H9 (cell line): ENCODE data around the gene MAN1A2. TPM values are rescaled to one million over a fixed set of nuclear protein-coding genes. Genes with fewer than 3 reads are reported as not detected.

Experiments
- DNase-seq: peaks from one replicate; pipeline ENCODE4 v3.0.0-alpha.2; 2017
- H2AFZ ChIP-seq: one replicate; pipeline ENCODE4 v1.6.1; 2013; ENCODE audit warnings: mild to moderate bottlenecking, low read length, control low read depth, moderate library complexity
- H2AK5ac ChIP-seq: 2 replicates; pipeline ENCODE4 v1.6.1; 2013; ENCODE audit warnings: low read length, control low read depth, mixed read lengths; ENCODE audit not compliant: insufficient read length
- H2BK120ac ChIP-seq: one replicate; pipeline ENCODE4 v1.6.1; 2013; ENCODE audit warnings: low read depth, mild to moderate bottlenecking, low read length, control low read depth, inconsistent platforms; ENCODE audit not compliant: poor library complexity, severe bottlenecking
- H2BK12ac ChIP-seq: 2 replicates; pipeline ENCODE4 v1.6.1; 2013; ENCODE audit warnings: low read length, control low read depth, mixed read lengths, low read depth; ENCODE audit not compliant: insufficient read length
- H2BK15ac ChIP-seq: 2 replicates; pipeline ENCODE4 v1.6.1; 2013; ENCODE audit warnings: low read depth, low read length, control low read depth
- H2BK20ac ChIP-seq: one replicate; pipeline ENCODE4 v1.6.1; 2013; ENCODE audit warnings: low read depth, mild to moderate bottlenecking, low read length, control low read depth, inconsistent platforms; ENCODE audit not compliant: poor library complexity, severe bottlenecking
- H2BK5ac ChIP-seq: 2 replicates; pipeline ENCODE4 v1.6.1; 2013; ENCODE audit warnings: low read length, control low read depth, mixed read lengths; ENCODE audit not compliant: insufficient read length
- H3K14ac ChIP-seq: 2 replicates; pipeline ENCODE4 v1.6.1; 2013; ENCODE audit warnings: low read length, control low read depth; ENCODE audit not compliant: insufficient read depth
- H3K18ac ChIP-seq: 2 replicates; pipeline ENCODE4 v1.6.1; 2013; ENCODE audit warnings: low read depth, mild to moderate bottlenecking, mixed read lengths, low read length, control low read depth; ENCODE audit not compliant: insufficient read length
- H3K23ac ChIP-seq: 2 replicates; pipeline ENCODE4 v1.6.1; 2013; ENCODE audit warnings: low read length, control low read depth, mixed read lengths, low read depth; ENCODE audit not compliant: insufficient read length
- H3K23me2 ChIP-seq: 2 replicates; pipeline ENCODE4 v1.6.1; 2013; ENCODE audit warnings: low read depth, mild to moderate bottlenecking, mixed read lengths, low read length, control low read depth; ENCODE audit not compliant: insufficient read length, poor library complexity, severe bottlenecking
- H3K27ac ChIP-seq: 2 replicates; pipeline ENCODE4 v1.5.1; 2013; ENCODE audit warnings: low read length, control low read depth, mixed read lengths, low read depth; ENCODE audit not compliant: insufficient read length
- H3K27me3 ChIP-seq: 2 replicates; pipeline ENCODE4 v1.6.1; 2013; ENCODE audit warnings: low read length, control low read depth, inconsistent platforms; ENCODE audit not compliant: insufficient read depth
- H3K4ac ChIP-seq: 2 replicates; pipeline ENCODE4 v1.6.1; 2013; ENCODE audit warnings: low read depth, mild to moderate bottlenecking, control low read depth, inconsistent platforms, low read length, moderate library complexity
- H3K4me1 ChIP-seq: 2 replicates; pipeline ENCODE4 v1.6.1; 2013; ENCODE audit warnings: low read length, control low read depth, inconsistent platforms; ENCODE audit not compliant: insufficient read depth
- H3K4me2 ChIP-seq: 2 replicates; pipeline ENCODE4 v1.6.1; 2013; ENCODE audit warnings: low read length, control low read depth, mixed read lengths; ENCODE audit not compliant: insufficient read length, insufficient read depth
- H3K56ac ChIP-seq: 2 replicates; pipeline ENCODE4 v1.6.1; 2013; ENCODE audit warnings: low read depth, mild to moderate bottlenecking, mixed read lengths, low read length, control low read depth; ENCODE audit not compliant: insufficient read length
- H3K79me1 ChIP-seq: 2 replicates; pipeline ENCODE4 v1.6.1; 2013; ENCODE audit warnings: low read depth, mild to moderate bottlenecking, moderate library complexity, low read length, control low read depth, inconsistent platforms; ENCODE audit not compliant: insufficient read depth, poor library complexity, severe bottlenecking
- H3K79me2 ChIP-seq: 2 replicates; pipeline ENCODE4 v1.6.1; 2013; ENCODE audit warnings: low read length, control low read depth, inconsistent platforms; ENCODE audit not compliant: insufficient read depth
- H3K9ac ChIP-seq: 2 replicates; pipeline ENCODE4 v1.6.1; 2013; ENCODE audit warnings: low read length, control low read depth, mixed read lengths; ENCODE audit not compliant: insufficient read length; ENCODE audit errors: extremely low read depth
- H3K9me3 ChIP-seq: one replicate; pipeline ENCODE4 v1.6.1; 2013; ENCODE audit warnings: low read depth, low read length, inconsistent platforms; ENCODE audit not compliant: control insufficient read depth
- H3T11ph ChIP-seq: one replicate; pipeline ENCODE4 v1.6.1; 2013; ENCODE audit warnings: mild to moderate bottlenecking, low read length, control low read depth, inconsistent platforms
- H4K20me1 ChIP-seq: one replicate; pipeline ENCODE4 v1.6.1; 2013; ENCODE audit not compliant: control insufficient read depth, insufficient read length, insufficient read depth
- H4K5ac ChIP-seq: 2 replicates; pipeline ENCODE4 v1.6.1; 2013; ENCODE audit warnings: low read depth, mild to moderate bottlenecking, mixed read lengths, low read length, control low read depth; ENCODE audit not compliant: insufficient read length
- H4K8ac ChIP-seq: replicated peaks from 2 replicates; pipeline ENCODE4 v1.6.1; 2013; ENCODE audit warnings: low read length, control low read depth, mixed read lengths, low read depth; ENCODE audit not compliant: insufficient read length
- H4K91ac ChIP-seq: 2 replicates; pipeline ENCODE4 v1.6.1; 2013; ENCODE audit warnings: low read depth, mild to moderate bottlenecking, moderate library complexity, mixed read lengths, low read length, control low read depth; ENCODE audit not compliant: insufficient read length
- H3K27ac Mint-ChIP-seq, 3 experiments: 2 replicates in 2 of 3; 3 replicates in 1 of 3; pipeline ENCODE4 v1.8.0; 2020 to 2021; ENCODE audit warnings: mixed read lengths in 3 of 3, mild to moderate bottlenecking in 1 of 3, moderate library complexity in 1 of 3
- H3K27me3 Mint-ChIP-seq: 2 replicates; pipeline ENCODE4 v1.8.0; 2021; ENCODE audit warnings: low read depth, mild to moderate bottlenecking, moderate library complexity, mixed read lengths
- H3K36me3 Mint-ChIP-seq, 3 experiments: 2 replicates in 2 of 3; 3 replicates in 1 of 3; pipeline ENCODE4 v1.8.0; 2020 to 2021; ENCODE audit warnings: low read depth in 3 of 3, mixed read lengths in 3 of 3; ENCODE audit not compliant: insufficient read depth in 1 of 3
- H3K4me1 Mint-ChIP-seq, 2 experiments: 2 replicates each; pipeline ENCODE4 v1.8.0; 2020; ENCODE audit warnings: mixed read lengths in 2 of 2
- H3K4me3 Mint-ChIP-seq, 2 experiments: 2 replicates in 1 of 2; 3 replicates in 1 of 2; pipeline ENCODE4 v1.8.0; 2020 to 2021; ENCODE audit warnings: mild to moderate bottlenecking in 2 of 2, mixed read lengths in 2 of 2, moderate library complexity in 1 of 2
- H3K9me3 Mint-ChIP-seq, 2 experiments: 2 replicates in 1 of 2; 3 replicates in 1 of 2; pipeline ENCODE4 v1.8.0; 2020; ENCODE audit warnings: mild to moderate bottlenecking in 2 of 2, mixed read lengths in 2 of 2, moderate library complexity in 1 of 2
- CTCF ChIP-seq: fragments of 200-600 bp; sonication (generic); conservative IDR thresholded peaks from 3 replicates; pipeline ENCODE4 v1.8.0; 2021; ENCODE audit warnings: antibody characterized with exemption, mild to moderate bottlenecking
- WGBS: extraction: QIAGEN DNeasy Blood & Tissue Kit; methylation state at CpG from one replicate; pipeline ENCODE4 v1.1.7; 2013; ENCODE audit warnings: missing lambda C conversion rate, low lambda C conversion rate, mixed read lengths; ENCODE audit not compliant: insufficient read length; ENCODE audit errors: extremely low coverage; 5-methylcytosine and 5-hydroxymethylcytosine counted together
- total RNA-seq: library from RNA; stranded (reverse); gene quantifications from 2 replicates; pipeline ENCODE4 v1.2.1, GENCODE V29; 2021

The MAN1A2 gene
- total RNA-seq, 1 experiment from 2014 or later = 24.0 TPM

GRCh38 chr1:117495068-117495467, 127.8 kb downstream of the MAN1A2 start:
- Mint-ChIP-seq H3K27ac (no peak overlapping the region), H3K4me3 (no peak overlapping the region), H3K36me3 (no peaks in the 10 kb centered on the region), H3K9me3 (no peaks in the 10 kb centered on the region), H3K4me1 (no peaks in the 10 kb centered on the region), H3K27me3 (no peaks in the 10 kb centered on the region)
- WGBS = no CpG with 5 or more reads among the region's 1 CpG
- no peak overlapping the region for H3K4me2 ChIP-seq
- H3K14ac ChIP-seq = no peak overlapping the region
- no peak for TF ChIP-seq CTCF
- no peak overlapping the region for H2BK15ac ChIP-seq
- H3K56ac ChIP-seq = no peak overlapping the region
- DNase-seq = no peak
- H2AK5ac ChIP-seq = no peak overlapping the region
- H3K79me2 ChIP-seq = no peaks in the 10 kb centered on the region
- no peak overlapping the region for H2BK20ac ChIP-seq
- H3K27ac ChIP-seq = no peak overlapping the region
- H4K8ac ChIP-seq = no peak overlapping the region
- no peaks in the 10 kb centered on the region for H4K20me1 ChIP-seq
- no peak overlapping the region for H3K4ac ChIP-seq
- no peaks in the 10 kb centered on the region for H3K4me1 ChIP-seq
- no peaks in the 10 kb centered on the region for H3K9me3 ChIP-seq
- no peaks in the 10 kb centered on the region for H3K23me2 ChIP-seq
- no peak overlapping the region for H3K9ac ChIP-seq
- H3K23ac ChIP-seq = no peak overlapping the region
- H2AFZ ChIP-seq = no peak overlapping the region
- H4K5ac ChIP-seq = no peak overlapping the region
- no peak overlapping the region for H2BK5ac ChIP-seq
- H3T11ph ChIP-seq = no peak overlapping the region
- no peak overlapping the region for H4K91ac ChIP-seq
- H2BK120ac ChIP-seq = no peak overlapping the region
- H3K18ac ChIP-seq = no peak overlapping the region
- H3K27me3 ChIP-seq = no peaks in the 10 kb centered on the region
- no peaks in the 10 kb centered on the region for H3K79me1 ChIP-seq
- H2BK12ac ChIP-seq = no peak overlapping the region
